GM12878 (cell line): ENCODE results near the gene NKG7. TPM values are rescaled to one million over a fixed set of nuclear protein-coding genes. Genes with fewer than 3 reads are reported as not detected.

Experiments
- BHLHE40 ChIP-seq, 2 experiments: fragments of 450-650 bp in 1 of 2; IDR thresholded peaks; 2 replicates each; pipeline ENCODE4 v1.6.1; 2011 to 2017; ENCODE audit warnings: low read depth in 2 of 2, borderline replicate concordance in 1 of 2, improper control_type of control experiment in 1 of 2, low read length in 1 of 2, mild to moderate bottlenecking in 1 of 2
- CHD2 ChIP-seq: IDR thresholded peaks from 2 replicates; pipeline ENCODE4 v1.6.1; 2011; ENCODE audit warnings: low read depth, low read length, improper control_type of control experiment, borderline replicate concordance
- ESRRA ChIP-seq: IDR thresholded peaks from 2 replicates; pipeline ENCODE4 v1.6.1; 2012; ENCODE audit warnings: mild to moderate bottlenecking, low read length, improper control_type of control experiment
- ETV6 ChIP-seq, 2 experiments: fragments of 450-650 bp in 1 of 2; IDR thresholded peaks in 1 of 2; conservative IDR thresholded peaks in 1 of 2; 2 replicates each; pipeline ENCODE4 v1.6.1; 2014; ENCODE audit warnings: antibody characterized with exemption in 1 of 2, borderline replicate concordance in 1 of 2, low read depth in 1 of 2, mild to moderate bottlenecking in 1 of 2, moderate library complexity in 1 of 2
- HCFC1 ChIP-seq: fragments of 150-350 bp; IDR thresholded peaks from 2 replicates; pipeline ENCODE4 v1.6.1; 2014; ENCODE audit warnings: low read length
- HDGF ChIP-seq: fragments of 450-650 bp; IDR thresholded peaks from 2 replicates; pipeline ENCODE4 v1.6.1; 2016; ENCODE audit warnings: antibody characterized with exemption
- MTA3 ChIP-seq: IDR thresholded peaks from 2 replicates; pipeline ENCODE4 v1.6.1; 2012; ENCODE audit warnings: low read length, inconsistent platforms, borderline replicate concordance
- NFYB ChIP-seq: IDR thresholded peaks from 2 replicates; pipeline ENCODE4 v1.6.1; 2011; ENCODE audit warnings: low read depth, mild to moderate bottlenecking, low read length, improper control_type of control experiment, moderate library complexity; ENCODE audit not compliant: insufficient read depth
- NRF1 ChIP-seq: conservative IDR thresholded peaks from 2 replicates; pipeline ENCODE4 v1.6.1; 2011; ENCODE audit warnings: mild to moderate bottlenecking, low read depth, low read length, improper control_type of control experiment
- POLR2A ChIP-seq: IDR thresholded peaks from 2 replicates; pipeline ENCODE4 v1.6.1; 2011; ENCODE audit warnings: low read depth, mild to moderate bottlenecking, low read length
- POLR2AphosphoS5 ChIP-seq: IDR thresholded peaks from 2 replicates; pipeline ENCODE4 v1.6.1; 2011; ENCODE audit warnings: mild to moderate bottlenecking, low read length, inconsistent platforms
- RAD51 ChIP-seq: fragments of 450-650 bp; IDR thresholded peaks from 2 replicates; pipeline ENCODE4 v1.6.1; 2016; ENCODE audit warnings: moderate library complexity, mild to moderate bottlenecking, inconsistent platforms
- SMAD1 ChIP-seq: fragments of 450-650 bp; IDR thresholded peaks from 2 replicates; pipeline ENCODE4 v1.6.1; 2018; ENCODE audit warnings: mild to moderate bottlenecking, low read depth; ENCODE audit not compliant: partially characterized antibody
- STAT3 ChIP-seq: IDR thresholded peaks from 2 replicates; pipeline ENCODE4 v1.6.1; 2011; ENCODE audit warnings: low read depth, low read length, improper control_type of control experiment
- SUPT20H ChIP-seq: IDR thresholded peaks from 2 replicates; pipeline ENCODE4 v1.6.1; 2011; ENCODE audit warnings: low read depth, mild to moderate bottlenecking, low read length, moderate library complexity, borderline replicate concordance; ENCODE audit not compliant: control insufficient read depth
- ZNF24 ChIP-seq: fragments of 450-650 bp; IDR thresholded peaks from 2 replicates; pipeline ENCODE4 v1.6.1; 2017; ENCODE audit warnings: antibody characterized with exemption, mild to moderate bottlenecking
- polyA plus RNA-seq, 11 experiments: library from polyadenylated mRNA; depleted of rRNA in 4 of 11; unstranded in 6 of 11; stranded (reverse) in 5 of 11; fragments of >200 nt; fragmentation: Nextera tagmentation in 4 of 11; fragmentation: Illumina TruSeq in 1 of 11; extraction: Ambion mirVana in 4 of 11; extraction: Trizol in 1 of 11; gene quantifications; 1 replicate in 1 of 11; 2 replicates in 10 of 11; pipeline versions ENCODE4 v1.2.1 to v1.2.3, GENCODE V29; 2011 to 2016; ENCODE audit warnings: inconsistent platforms in 2 of 11, missing spikeins in 2 of 11, low read depth in 1 of 11
- total RNA-seq, 4 experiments: library from RNA; depleted of rRNA in 3 of 4; stranded (reverse); fragments of >200 nt in 3 of 4; fragmentation: Illumina TruSeq in 1 of 4; extraction: Trizol in 1 of 4; gene quantifications; 2 replicates each; pipeline versions ENCODE4 v1.2.1 to v1.2.3, GENCODE V29; 2013 to 2021
- TF ChIP-seq, protein P1 (sequence below): IDR thresholded peaks from 2 replicates; pipeline ENCODE4 v1.6.1; 2012; ENCODE audit warnings: mild to moderate bottlenecking, low read depth, low read length
- TF ChIP-seq, protein P2 (sequence below): fragments of 450-650 bp; IDR thresholded peaks from 2 replicates; pipeline ENCODE4 v1.6.1; 2016; ENCODE audit warnings: mild to moderate bottlenecking
- TF ChIP-seq, protein P3 (sequence below): fragments of 450-650 bp; IDR thresholded peaks from 2 replicates; pipeline ENCODE4 v1.6.1; 2018; ENCODE audit warnings: mild to moderate bottlenecking, low read depth, moderate library complexity; ENCODE audit not compliant: partially characterized antibody
- TF ChIP-seq, protein P4 (sequence below): fragments of 450-650 bp; IDR thresholded peaks from 2 replicates; pipeline ENCODE4 v1.6.1; 2017; ENCODE audit warnings: borderline replicate concordance

Gene NKG7
- total and polyA plus RNA-seq, 10 of the 15 experiments (the other 5 are each of a cell fraction or from before 2014, with no cell fraction given), result 10.0 to 48.7 (median 22.3) TPM

DNA sequence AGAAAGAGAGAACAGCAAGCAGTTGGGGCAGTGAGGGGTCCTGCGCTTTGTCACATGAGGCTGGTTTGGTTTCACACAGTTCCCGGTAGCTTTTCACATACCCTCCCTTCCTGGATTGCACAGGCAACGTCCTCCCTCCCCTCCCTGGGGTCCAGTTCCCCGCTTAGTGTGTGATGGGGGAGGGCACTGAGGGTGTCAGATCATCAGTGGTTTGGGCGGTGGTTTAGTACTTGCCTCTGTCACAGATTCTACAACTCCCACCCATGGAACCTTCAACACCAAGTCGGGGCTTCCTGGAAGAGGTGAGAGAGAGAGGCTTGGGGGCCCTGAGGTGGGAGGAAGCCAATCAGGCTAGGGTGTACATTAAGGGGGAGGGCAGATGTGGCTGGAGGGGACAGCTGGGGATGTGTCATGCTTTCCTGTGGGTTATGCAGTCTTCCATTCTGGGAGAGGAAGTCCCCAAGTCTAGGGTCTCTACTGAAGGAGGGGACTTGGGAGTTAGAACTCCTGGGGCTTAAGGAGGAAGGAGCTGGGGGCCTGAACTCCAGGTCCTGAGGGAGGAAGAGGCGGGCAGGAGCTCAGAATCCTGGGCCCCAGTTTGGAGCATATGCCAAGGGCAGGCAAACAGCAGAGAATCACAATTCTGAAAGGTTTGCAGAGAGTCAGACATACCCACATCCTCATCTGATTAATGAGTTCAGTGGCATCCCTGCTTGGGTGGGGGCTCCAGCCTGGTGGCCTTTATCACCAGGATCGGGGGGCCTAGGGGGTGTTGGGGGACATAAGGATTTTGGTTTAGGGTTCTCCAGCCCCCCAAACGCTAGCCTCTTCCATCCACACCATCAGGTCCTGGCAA lies at the start of gene NKG7 (continued):
- TF ChIP-seq, protein P1, sequence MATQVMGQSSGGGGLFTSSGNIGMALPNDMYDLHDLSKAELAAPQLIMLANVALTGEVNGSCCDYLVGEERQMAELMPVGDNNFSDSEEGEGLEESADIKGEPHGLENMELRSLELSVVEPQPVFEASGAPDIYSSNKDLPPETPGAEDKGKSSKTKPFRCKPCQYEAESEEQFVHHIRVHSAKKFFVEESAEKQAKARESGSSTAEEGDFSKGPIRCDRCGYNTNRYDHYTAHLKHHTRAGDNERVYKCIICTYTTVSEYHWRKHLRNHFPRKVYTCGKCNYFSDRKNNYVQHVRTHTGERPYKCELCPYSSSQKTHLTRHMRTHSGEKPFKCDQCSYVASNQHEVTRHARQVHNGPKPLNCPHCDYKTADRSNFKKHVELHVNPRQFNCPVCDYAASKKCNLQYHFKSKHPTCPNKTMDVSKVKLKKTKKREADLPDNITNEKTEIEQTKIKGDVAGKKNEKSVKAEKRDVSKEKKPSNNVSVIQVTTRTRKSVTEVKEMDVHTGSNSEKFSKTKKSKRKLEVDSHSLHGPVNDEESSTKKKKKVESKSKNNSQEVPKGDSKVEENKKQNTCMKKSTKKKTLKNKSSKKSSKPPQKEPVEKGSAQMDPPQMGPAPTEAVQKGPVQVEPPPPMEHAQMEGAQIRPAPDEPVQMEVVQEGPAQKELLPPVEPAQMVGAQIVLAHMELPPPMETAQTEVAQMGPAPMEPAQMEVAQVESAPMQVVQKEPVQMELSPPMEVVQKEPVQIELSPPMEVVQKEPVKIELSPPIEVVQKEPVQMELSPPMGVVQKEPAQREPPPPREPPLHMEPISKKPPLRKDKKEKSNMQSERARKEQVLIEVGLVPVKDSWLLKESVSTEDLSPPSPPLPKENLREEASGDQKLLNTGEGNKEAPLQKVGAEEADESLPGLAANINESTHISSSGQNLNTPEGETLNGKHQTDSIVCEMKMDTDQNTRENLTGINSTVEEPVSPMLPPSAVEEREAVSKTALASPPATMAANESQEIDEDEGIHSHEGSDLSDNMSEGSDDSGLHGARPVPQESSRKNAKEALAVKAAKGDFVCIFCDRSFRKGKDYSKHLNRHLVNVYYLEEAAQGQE, result no peak
- TF ChIP-seq SUPT20H (no peak), NFYB (peak; percentile 68; the same call in 1 of the 2 replicates), HCFC1 (no peak), BHLHE40 (IDR thresholded peaks at IDR 0.05; ENCODE audit: borderline replicate concordance in 1 of 2, low read depth in 2 of 2, low read length in 1 of 2) (peak; percentile 45 to 47; a peak in 3 of 4 replicates), POLR2A (peak; percentile 61), ETV6 (conservative IDR thresholded peaks at IDR 0.05 in 1 of 2, IDR thresholded peaks at IDR 0.05 in 1 of 2; ENCODE audit: borderline replicate concordance in 1 of 2, low read depth in 1 of 2) (peak in 1 of 2 experiments; percentile 34; a peak in 1 of 4 replicates), ESRRA (no peak), STAT3 (no peak), POLR2AphosphoS5 (peak; percentile 32; the same call in 1 of the 2 replicates), NRF1 (no peak), RAD51 (peak; percentile 37; the same call in 1 of the 2 replicates), MTA3 (0 out of 2 replicates have a peak, but pooled peaks have one; percentile 28), CHD2 (peak; percentile 39; the same call in 1 of the 2 replicates), HDGF (0 out of 2 replicates have a peak, but pooled peaks have one; percentile 36), SMAD1 (no peak), ZNF24 (no peak)
- TF ChIP-seq, protein P2, sequence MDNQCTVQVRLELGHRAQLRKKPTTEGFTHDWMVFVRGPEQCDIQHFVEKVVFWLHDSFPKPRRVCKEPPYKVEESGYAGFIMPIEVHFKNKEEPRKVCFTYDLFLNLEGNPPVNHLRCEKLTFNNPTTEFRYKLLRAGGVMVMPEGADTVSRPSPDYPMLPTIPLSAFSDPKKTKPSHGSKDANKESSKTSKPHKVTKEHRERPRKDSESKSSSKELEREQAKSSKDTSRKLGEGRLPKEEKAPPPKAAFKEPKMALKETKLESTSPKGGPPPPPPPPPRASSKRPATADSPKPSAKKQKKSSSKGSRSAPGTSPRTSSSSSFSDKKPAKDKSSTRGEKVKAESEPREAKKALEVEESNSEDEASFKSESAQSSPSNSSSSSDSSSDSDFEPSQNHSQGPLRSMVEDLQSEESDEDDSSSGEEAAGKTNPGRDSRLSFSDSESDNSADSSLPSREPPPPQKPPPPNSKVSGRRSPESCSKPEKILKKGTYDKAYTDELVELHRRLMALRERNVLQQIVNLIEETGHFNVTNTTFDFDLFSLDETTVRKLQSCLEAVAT, result peak; percentile 27; the same call in 1 of the 2 replicates
- TF ChIP-seq, protein P3, sequence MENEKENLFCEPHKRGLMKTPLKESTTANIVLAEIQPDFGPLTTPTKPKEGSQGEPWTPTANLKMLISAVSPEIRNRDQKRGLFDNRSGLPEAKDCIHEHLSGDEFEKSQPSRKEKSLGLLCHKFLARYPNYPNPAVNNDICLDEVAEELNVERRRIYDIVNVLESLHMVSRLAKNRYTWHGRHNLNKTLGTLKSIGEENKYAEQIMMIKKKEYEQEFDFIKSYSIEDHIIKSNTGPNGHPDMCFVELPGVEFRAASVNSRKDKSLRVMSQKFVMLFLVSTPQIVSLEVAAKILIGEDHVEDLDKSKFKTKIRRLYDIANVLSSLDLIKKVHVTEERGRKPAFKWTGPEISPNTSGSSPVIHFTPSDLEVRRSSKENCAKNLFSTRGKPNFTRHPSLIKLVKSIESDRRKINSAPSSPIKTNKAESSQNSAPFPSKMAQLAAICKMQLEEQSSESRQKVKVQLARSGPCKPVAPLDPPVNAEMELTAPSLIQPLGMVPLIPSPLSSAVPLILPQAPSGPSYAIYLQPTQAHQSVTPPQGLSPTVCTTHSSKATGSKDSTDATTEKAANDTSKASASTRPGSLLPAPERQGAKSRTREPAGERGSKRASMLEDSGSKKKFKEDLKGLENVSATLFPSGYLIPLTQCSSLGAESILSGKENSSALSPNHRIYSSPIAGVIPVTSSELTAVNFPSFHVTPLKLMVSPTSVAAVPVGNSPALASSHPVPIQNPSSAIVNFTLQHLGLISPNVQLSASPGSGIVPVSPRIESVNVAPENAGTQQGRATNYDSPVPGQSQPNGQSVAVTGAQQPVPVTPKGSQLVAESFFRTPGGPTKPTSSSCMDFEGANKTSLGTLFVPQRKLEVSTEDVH, result peak; percentile 32
- TF ChIP-seq, protein P4, sequence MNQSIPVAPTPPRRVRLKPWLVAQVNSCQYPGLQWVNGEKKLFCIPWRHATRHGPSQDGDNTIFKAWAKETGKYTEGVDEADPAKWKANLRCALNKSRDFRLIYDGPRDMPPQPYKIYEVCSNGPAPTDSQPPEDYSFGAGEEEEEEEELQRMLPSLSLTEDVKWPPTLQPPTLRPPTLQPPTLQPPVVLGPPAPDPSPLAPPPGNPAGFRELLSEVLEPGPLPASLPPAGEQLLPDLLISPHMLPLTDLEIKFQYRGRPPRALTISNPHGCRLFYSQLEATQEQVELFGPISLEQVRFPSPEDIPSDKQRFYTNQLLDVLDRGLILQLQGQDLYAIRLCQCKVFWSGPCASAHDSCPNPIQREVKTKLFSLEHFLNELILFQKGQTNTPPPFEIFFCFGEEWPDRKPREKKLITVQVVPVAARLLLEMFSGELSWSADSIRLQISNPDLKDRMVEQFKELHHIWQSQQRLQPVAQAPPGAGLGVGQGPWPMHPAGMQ, result no peak
